Heart left ventricle (tissue), 16 donors: ENCODE data around the gene UBE2M. TPM values are rescaled to one million over a fixed set of nuclear protein-coding genes. Genes with fewer than 3 reads are reported as not detected.
A peak's percentile ranks its signal among the peaks of the same experiment; 100 is the strongest.

Experiments used
- ATAC-seq, 4 donors: fragments of 200-7000 bp; cut with Tn5 transposase; one replicate each; pipeline ENCODE4 v1.9.1; 2020 to 2022; ENCODE audit warnings: moderate library complexity in 4 of 4, mild to moderate bottlenecking in 3 of 4, moderate number of reproducible peaks in 1 of 4
- DNase-seq, 5 donors: peaks; one replicate each; pipeline ENCODE4 v3.0.0-alpha.2; 2020
- H3K27ac ChIP-seq, 12 donors: fragments of 200-600 bp; sonication (generic) in 4 of 12; one replicate each; pipeline versions ENCODE4 v1.5.0 to v1.8.0; 2016 to 2022; ENCODE audit warnings: mild to moderate bottlenecking in 2 of 12
- H3K27me3 ChIP-seq, 9 donors: fragments of 200-600 bp; sonication (generic) in 2 of 9; one replicate each; pipeline versions ENCODE4 v1.5.1 to v1.8.0; 2016 to 2022; ENCODE audit warnings: mild to moderate bottlenecking in 3 of 9
- H3K36me3 ChIP-seq, 9 donors: fragments of 200-600 bp; sonication (generic) in 2 of 9; one replicate each; pipeline versions ENCODE4 v1.5.0 to v1.8.0; 2018 to 2022; ENCODE audit warnings: mild to moderate bottlenecking in 2 of 9
- H3K4me1 ChIP-seq, 12 donors: fragments of 200-600 bp; sonication (generic) in 4 of 12; one replicate each; pipeline versions ENCODE4 v1.5.0 to v1.8.0; 2016 to 2022; ENCODE audit warnings: mild to moderate bottlenecking in 3 of 12
- H3K4me3 ChIP-seq, 12 donors: fragments of 200-600 bp; sonication (generic) in 4 of 12; one replicate each; pipeline versions ENCODE4 v1.5.0 to v1.8.0; 2017 to 2022; ENCODE audit warnings: mild to moderate bottlenecking in 9 of 12, moderate library complexity in 4 of 12
- H3K9me3 ChIP-seq, 12 donors: fragments of 200-600 bp; sonication (generic) in 4 of 12; one replicate each; pipeline versions ENCODE4 v1.5.0 to v1.8.0; 2016 to 2022; ENCODE audit warnings: mild to moderate bottlenecking in 1 of 12
- POLR2A ChIP-seq, 2 donors: fragments of 450-650 bp; IDR thresholded peaks; one replicate each; pipeline ENCODE4 v1.6.1; 2017; ENCODE audit warnings: antibody characterized with exemption in 2 of 2, mild to moderate bottlenecking in 2 of 2, moderate library complexity in 2 of 2
- WGBS, 4 donors: extraction: QIAGEN DNeasy Blood & Tissue Kit in 2 of 4; methylation state at CpG; one replicate each; pipeline versions ENCODE4 v1.1.5 to v1.1.7; 2013 to 2018; 5-methylcytosine and 5-hydroxymethylcytosine counted together
- intact Hi-C, 10 donors: fragments of 100-400 bp; cut with DNase I; formaldehyde crosslinking; loops; one replicate each; pipeline versions ENCODE4 v1.11.1 to v1.14.2; 2022
- polyA plus RNA-seq, 2 donors: library from polyadenylated mRNA; stranded (reverse); fragments of 200-250 nt; gene quantifications; one replicate each; pipeline ENCODE4 v1.2.3, GENCODE V29; 2013
- total RNA-seq, 9 donors: library from RNA; depleted of rRNA in 2 of 9; stranded (reverse); fragments of >200 nt in 2 of 9; fragmentation: NEBNext Ultra II Directional in 3 of 9; extraction: Animal tissue kit (Norgen Biotek cat#: 25700) in 3 of 9; gene quantifications; one replicate each; pipeline versions ENCODE4 v1.1.0 to v1.2.4, GENCODE V29; 2016 to 2023
- TF ChIP-seq, protein P1 (sequence below), 12 donors: fragments of 200-600 bp; sonication (generic) in 4 of 12; IDR thresholded peaks; one replicate each; pipeline versions ENCODE4 v1.5.0 to v1.8.0; 2018 to 2022; ENCODE audit warnings: antibody characterized with exemption in 12 of 12, mild to moderate bottlenecking in 5 of 12
- donor health status: ischemic (EF 13 %, LVEDD 7.1; RV severe dilation, severe dysfunction).
- donor health status: healthy with polysubstance abuse.
- donor health status: DM: no; HTN: yes; CAD: no.
- donor health status: DM: no; HTN: no; CAD: no.
- donor health status: ischemic (EF 25% LVEDD 6.9; RV normal size, moderate dysfunction).
- donor health status: ischemic (EF 25% LVEDD 5.7; RV mildly dilated, moderate dysfunction).
- donor health status: healthy.
- donor health status: DM: yes; HTN: yes; CAD: no.
- donor health status: ischemic (EF 35%, LVEDD 5.7; RV mildly dilated, moderate dysfunction).
- donor health status: nonischemic (EF 11% LVEDD 7.7; RV severe dilation, severe dysfunction).
- donor health status: DM: yes; HTN: yes; CAD: no.
- donor health status: PGD.
- donor health status: ischemic (EF 29% LVEDD 5.4; RV normal size, mild dysfunction).
- donor health status: nonischemic (EF 23%, LVEDD 6.1; RV moderate dilation, normal function).

The UBE2M gene
- total and polyA plus RNA-seq, 11 donors: 35.3 to 139 (median 114) TPM

DNA sequence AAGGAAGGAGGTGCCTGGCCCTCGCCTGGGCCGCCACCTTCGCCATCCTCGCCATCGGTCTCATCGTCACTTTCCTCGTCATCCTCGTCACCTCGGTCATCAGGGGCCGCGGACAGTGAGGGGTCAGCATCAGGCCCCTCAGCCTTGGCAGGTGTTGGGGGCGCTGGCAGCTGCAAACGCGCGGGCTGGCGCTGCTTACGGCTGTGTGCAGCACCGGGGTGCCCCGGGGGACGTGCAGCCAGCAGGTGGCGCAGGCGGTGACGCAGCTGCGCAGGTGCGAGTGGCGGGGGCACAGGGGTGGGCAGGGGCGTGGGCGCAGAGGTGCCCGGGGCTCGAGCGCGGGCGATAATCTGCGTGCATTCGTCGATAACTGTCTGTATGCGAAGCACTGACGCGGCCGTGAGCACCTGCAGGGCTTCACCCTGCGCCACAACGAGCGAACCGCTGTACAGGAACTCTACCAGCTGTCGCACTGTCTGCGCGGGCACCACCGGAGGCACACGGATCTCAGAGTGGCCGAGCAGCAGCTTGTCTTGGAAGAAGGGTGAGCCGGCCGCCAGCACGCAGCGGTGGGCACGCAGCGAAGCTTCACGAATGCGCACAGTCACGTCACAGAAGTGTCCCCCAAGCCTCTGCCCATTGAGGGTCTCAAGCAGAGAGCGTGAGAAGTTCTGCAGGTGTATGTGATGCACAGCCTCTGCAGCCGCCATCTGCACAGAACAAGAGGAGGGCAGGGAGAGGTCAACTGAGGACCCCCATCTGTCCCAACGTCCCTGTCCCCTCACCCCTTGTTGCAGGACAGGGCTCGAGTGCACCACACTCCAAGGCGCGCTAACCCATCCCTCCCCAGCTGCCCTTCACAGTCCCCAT is 41.2 kb downstream of the UBE2M start:
- TF ChIP-seq, protein P1, sequence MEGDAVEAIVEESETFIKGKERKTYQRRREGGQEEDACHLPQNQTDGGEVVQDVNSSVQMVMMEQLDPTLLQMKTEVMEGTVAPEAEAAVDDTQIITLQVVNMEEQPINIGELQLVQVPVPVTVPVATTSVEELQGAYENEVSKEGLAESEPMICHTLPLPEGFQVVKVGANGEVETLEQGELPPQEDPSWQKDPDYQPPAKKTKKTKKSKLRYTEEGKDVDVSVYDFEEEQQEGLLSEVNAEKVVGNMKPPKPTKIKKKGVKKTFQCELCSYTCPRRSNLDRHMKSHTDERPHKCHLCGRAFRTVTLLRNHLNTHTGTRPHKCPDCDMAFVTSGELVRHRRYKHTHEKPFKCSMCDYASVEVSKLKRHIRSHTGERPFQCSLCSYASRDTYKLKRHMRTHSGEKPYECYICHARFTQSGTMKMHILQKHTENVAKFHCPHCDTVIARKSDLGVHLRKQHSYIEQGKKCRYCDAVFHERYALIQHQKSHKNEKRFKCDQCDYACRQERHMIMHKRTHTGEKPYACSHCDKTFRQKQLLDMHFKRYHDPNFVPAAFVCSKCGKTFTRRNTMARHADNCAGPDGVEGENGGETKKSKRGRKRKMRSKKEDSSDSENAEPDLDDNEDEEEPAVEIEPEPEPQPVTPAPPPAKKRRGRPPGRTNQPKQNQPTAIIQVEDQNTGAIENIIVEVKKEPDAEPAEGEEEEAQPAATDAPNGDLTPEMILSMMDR (IDR thresholded peaks at IDR 0.05): no peak
- no peak for TF ChIP-seq POLR2A (IDR thresholded peaks at IDR 0.05)
- Histone ChIP-seq H3K27ac (no peak overlapping the region), H3K9me3 (no peaks in the 10 kb centered on the region), H3K27me3 (no peaks in the 10 kb centered on the region), H3K36me3 (peaks cover 0 to 31% (median 17%) of the 10 kb centered on the region in 9 donors), H3K4me1 (peaks cover 7 to 65% (median 35%) of the 10 kb centered on the region in 12 donors), H3K4me3 (no peak overlapping the region)
- ATAC-seq (no peak), DNase-seq (peak in 1 of 5 donors; percentile 59)
- intact Hi-C loops: no loop called here
- 90 to 94% (median 92%) methylated on average over 50 to 65 of the region's 65 CpGs for WGBS, 4 donors

DNA sequence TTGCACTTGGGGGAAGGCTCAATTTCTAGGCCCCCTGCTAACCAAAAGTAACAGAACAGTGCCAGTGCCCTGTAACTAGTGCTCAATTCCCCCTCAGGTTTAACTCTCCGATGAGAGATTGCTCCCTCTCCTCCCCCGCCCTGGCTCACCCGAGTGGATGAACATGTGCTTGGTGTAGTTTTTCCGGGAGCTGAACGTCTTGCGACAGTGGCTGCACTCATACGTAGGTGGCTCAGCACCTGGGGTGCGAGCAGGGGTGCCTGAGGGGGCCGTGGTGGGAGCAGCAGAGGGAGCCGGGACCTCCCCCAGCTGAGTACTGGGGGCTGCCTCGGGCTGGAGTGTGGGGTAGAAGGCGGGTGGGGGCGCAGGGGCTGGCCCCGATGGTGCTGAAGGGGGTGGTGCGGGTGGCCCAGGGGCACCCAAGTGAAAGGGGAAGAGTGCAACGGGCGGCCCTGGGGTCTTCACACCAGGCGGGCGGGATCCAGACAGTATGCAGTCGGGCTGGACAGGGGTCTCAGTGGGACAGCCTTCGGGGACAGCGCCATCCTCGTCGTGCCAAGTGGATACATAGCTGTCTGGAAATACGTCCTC is 42.1 kb downstream of the UBE2M start:
- no peak overlapping the region for H3K4me3 ChIP-seq
- no peak for ATAC-seq
- H3K36me3 ChIP-seq: peaks cover 0 to 31% (median 17%) of the 10 kb centered on the region in 9 donors
- intact Hi-C loops: no loop called here
- no peak for DNase-seq
- H3K27ac ChIP-seq: no peak overlapping the region
- TF ChIP-seq, protein P1 (IDR thresholded peaks at IDR 0.05): no peak
- no peak for TF ChIP-seq POLR2A (IDR thresholded peaks at IDR 0.05)
- H3K27me3 ChIP-seq: no peaks in the 10 kb centered on the region
- WGBS, 4 donors: 86 to 89% (median 89%) methylated on average over 25 of the region's 25 CpGs
- no peaks in the 10 kb centered on the region for H3K9me3 ChIP-seq
- peaks cover 7 to 65% (median 35%) of the 10 kb centered on the region in 12 donors for H3K4me1 ChIP-seq

DNA sequence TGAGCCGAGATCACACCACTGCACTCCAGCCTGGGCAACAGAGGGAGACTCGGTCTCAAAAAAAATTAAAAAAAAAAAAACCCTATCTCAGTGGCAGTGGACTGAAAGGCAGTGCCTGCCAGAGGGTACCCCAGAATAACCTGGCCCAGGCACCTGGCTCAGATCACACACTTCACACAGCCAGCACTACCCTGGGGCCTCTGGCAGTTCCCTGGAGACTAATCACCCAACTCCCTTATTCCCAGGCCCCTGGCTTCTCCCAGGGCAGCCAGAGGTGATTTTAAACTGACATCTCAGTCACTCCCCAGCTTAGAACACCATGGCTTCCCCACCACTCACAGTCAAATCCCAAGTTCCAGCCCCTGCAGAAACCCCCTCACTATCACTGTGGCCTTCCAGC is 43.2 kb downstream of the UBE2M start:
- Histone ChIP-seq H3K27ac (no peak overlapping the region), H3K9me3 (no peaks in the 10 kb centered on the region), H3K36me3 (peaks cover 0 to 31% (median 17%) of the 10 kb centered on the region in 9 donors), H3K4me1 (peaks cover 7 to 61% (median 32%) of the 10 kb centered on the region in 12 donors), H3K27me3 (no peaks in the 10 kb centered on the region), H3K4me3 (no peak overlapping the region)
- intact Hi-C loops: no loop called here
- ATAC-seq (no peak), DNase-seq (no peak)
- WGBS, 4 donors: 87 to 91% (median 88%) methylated on average over 2 of the region's 2 CpGs
- TF ChIP-seq POLR2A (IDR thresholded peaks at IDR 0.05): no peak
- TF ChIP-seq, protein P1 (IDR thresholded peaks at IDR 0.05): no peak

DNA sequence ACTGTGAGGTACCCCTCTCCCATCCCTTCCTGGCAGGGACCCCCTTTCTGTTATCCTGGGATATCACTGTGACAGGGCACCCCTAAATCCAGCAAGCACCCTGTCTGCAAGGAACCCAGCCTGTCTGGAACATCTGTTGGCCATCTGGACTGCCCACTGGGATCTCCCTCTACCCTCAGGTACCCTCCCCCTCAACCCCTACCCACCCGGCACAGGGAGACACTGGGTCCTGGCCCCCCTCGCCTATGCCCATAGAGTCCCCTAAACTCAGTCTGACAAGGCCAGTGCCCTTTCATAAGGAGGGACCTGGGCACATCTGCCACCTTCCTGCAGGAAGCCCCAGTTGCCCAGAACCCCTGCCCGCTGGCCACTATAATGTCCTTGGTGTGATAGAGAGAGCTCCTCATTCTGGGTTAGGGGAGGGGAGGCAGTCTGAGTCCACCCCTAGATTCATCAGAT is 43.8 kb downstream of the UBE2M start:
- no peak for DNase-seq
- H3K4me3 ChIP-seq: peak overlapping the region in 9 of 12 donors; percentile 40 to 55 (median 50)
- no peaks in the 10 kb centered on the region for H3K27me3 ChIP-seq
- no peaks in the 10 kb centered on the region for H3K9me3 ChIP-seq
- ATAC-seq: no peak
- WGBS, 4 donors: 78 to 88% (median 81%) methylated on average over 2 to 3 of the region's 3 CpGs
- TF ChIP-seq, protein P1 (IDR thresholded peaks at IDR 0.05): no peak
- TF ChIP-seq POLR2A (IDR thresholded peaks at IDR 0.05): no peak
- H3K4me1 ChIP-seq: peaks cover 7 to 57% (median 31%) of the 10 kb centered on the region in 12 donors
- intact Hi-C loops: loop anchor here in 1 of 10 donors (5.0 kb wide), 1 partner anchor 297 kb away; no protein-coding TSS in a partner anchor
- H3K27ac ChIP-seq: peak overlapping the region in 4 of 12 donors; percentile 43 to 84 (median 54)
- H3K36me3 ChIP-seq: peaks cover 0 to 31% (median 17%) of the 10 kb centered on the region in 9 donors
